GM12878 (cell line): ENCODE measurements around the gene PID1. TPM values are rescaled to one million over a fixed set of nuclear protein-coding genes. Genes with fewer than 3 reads are reported as not detected.

Experiments used
- ATAC-seq: fragments of 200-7000 bp; cut with Tn5 transposase; 3 replicates; pipeline ENCODE4 v1.9.1; 2020; ENCODE audit warnings: mild to moderate bottlenecking, moderate library complexity
- BruUV-seq: library from RNA; stranded (reverse); fragments of 400-500 nt; replicated peaks from 2 replicates; lab custom pipeline; 2021; lab: Mats Ljungman, UMichigan
- CTCF ChIA-PET: fragments of 300-600 bp; sonication (Branson Sonifier 250); formaldehyde crosslinking; extraction: SDS; loops from one replicate; lab custom pipeline; 2021; ENCODE audit warnings: inconsistent platforms; lab: Yijun Ruan, JAX
- POLR2A ChIA-PET: fragments of 350-600 bp; formaldehyde crosslinking; extraction: SDS; loops from one replicate; lab custom pipeline; 2021; ENCODE audit warnings: inconsistent platforms; lab: Charles Lee
- RAD21 ChIA-PET: fragments of 300-600 bp; sonication (Branson Sonifier 250); formaldehyde crosslinking; loops from one replicate; lab custom pipeline; 2023; ENCODE audit warnings: antibody characterized with exemption; ENCODE audit not compliant: unreplicated experiment; lab: Charles Lee
- SMC1A ChIA-PET: fragments of 300-600 bp; sonication (Branson Sonifier 250); formaldehyde crosslinking; loops from one replicate; lab custom pipeline; 2023; ENCODE audit not compliant: unreplicated experiment, uncharacterized antibody; lab: Charles Lee
- DNase-seq: peaks from one replicate; pipeline ENCODE4 v3.0.0-alpha.2; 2011; ENCODE audit warnings: low read depth, low spot score
- FAIRE-seq: peaks from 3 replicates; lab custom pipeline; 2011; peaks lifted over from hg19 to GRCh38; lab: Jason Lieb, UNC
- H2AFZ ChIP-seq: 2 replicates; pipeline ENCODE4 v1.6.0; 2011; ENCODE audit warnings: low read depth, low read length, control low read depth; ENCODE audit not compliant: control insufficient read depth
- H3K27ac ChIP-seq: 2 replicates; pipeline ENCODE4 v1.5.1; 2011; ENCODE audit warnings: control low read depth; ENCODE audit not compliant: control insufficient read depth, insufficient read depth
- H3K27me3 ChIP-seq, 2 experiments: replicated peaks in 1 of 2; 2 replicates each; pipeline versions ENCODE4 v1.6.0 to v1.6.1; 2011; ENCODE audit warnings: low read length in 1 of 2; ENCODE audit not compliant: control insufficient read depth in 2 of 2, insufficient read depth in 2 of 2
- H3K36me3 ChIP-seq, 2 experiments: 2 replicates each; pipeline ENCODE4 v1.5.1; 2011; ENCODE audit warnings: low read length in 1 of 2; ENCODE audit not compliant: control insufficient read depth in 2 of 2, insufficient read depth in 2 of 2
- H3K4me1 ChIP-seq: 2 replicates; pipeline ENCODE4 v1.6.1; 2011; ENCODE audit warnings: mild to moderate bottlenecking, low read length, moderate library complexity, mixed read lengths; ENCODE audit not compliant: control insufficient read depth, insufficient read depth
- H3K4me2 ChIP-seq: 2 replicates; pipeline ENCODE4 v1.6.0; 2011; ENCODE audit warnings: control low read depth; ENCODE audit not compliant: control insufficient read depth, insufficient read depth
- H3K4me3 ChIP-seq: fragments of 200-600 bp; sonication (generic); 2 replicates; pipeline ENCODE4 v1.5.1; 2016
- H3K79me2 ChIP-seq: 2 replicates; pipeline ENCODE4 v1.6.0; 2011; ENCODE audit warnings: low read length; ENCODE audit not compliant: control insufficient read depth, insufficient read depth
- H3K9ac ChIP-seq: 2 replicates; pipeline ENCODE4 v1.8.0; 2011; ENCODE audit warnings: low read length, control low read depth, mixed read lengths; ENCODE audit not compliant: control insufficient read depth, insufficient read depth
- H3K9me3 ChIP-seq: replicated peaks from 3 replicates; pipeline ENCODE4 v1.5.1; 2011; ENCODE audit warnings: mild to moderate bottlenecking, low read length; ENCODE audit not compliant: control insufficient read depth, insufficient read depth
- H4K20me1 ChIP-seq: 2 replicates; pipeline ENCODE4 v1.6.0; 2011; ENCODE audit not compliant: control insufficient read depth, insufficient read depth
- BACH1 ChIP-seq: fragments of 450-650 bp; IDR thresholded peaks from 2 replicates; pipeline ENCODE4 v1.6.1; 2017; ENCODE audit warnings: mild to moderate bottlenecking, borderline replicate concordance
- BCL11A ChIP-seq: IDR thresholded peaks from 2 replicates; pipeline ENCODE4 v1.6.1; 2011; ENCODE audit warnings: low read depth, low read length
- BHLHE40 ChIP-seq, 2 experiments: fragments of 450-650 bp in 1 of 2; IDR thresholded peaks; 2 replicates each; pipeline ENCODE4 v1.6.1; 2011 to 2017; ENCODE audit warnings: low read depth in 2 of 2, borderline replicate concordance in 1 of 2, improper control_type of control experiment in 1 of 2, low read length in 1 of 2, mild to moderate bottlenecking in 1 of 2
- CBFB ChIP-seq: IDR thresholded peaks from 2 replicates; pipeline ENCODE4 v1.6.1; 2016; ENCODE audit warnings: antibody characterized with exemption, low read depth
- ETV6 ChIP-seq, 2 experiments: fragments of 450-650 bp in 1 of 2; IDR thresholded peaks in 1 of 2; conservative IDR thresholded peaks in 1 of 2; 2 replicates each; pipeline ENCODE4 v1.6.1; 2014; ENCODE audit warnings: antibody characterized with exemption in 1 of 2, borderline replicate concordance in 1 of 2, low read depth in 1 of 2, mild to moderate bottlenecking in 1 of 2, moderate library complexity in 1 of 2
- EZH2 ChIP-seq: IDR thresholded peaks from 2 replicates; pipeline ENCODE4 v1.6.1; 2012; ENCODE audit warnings: low read depth, mild to moderate bottlenecking, control low read depth, inconsistent platforms, low read length, borderline replicate concordance; ENCODE audit not compliant: control insufficient read depth
- GABPA ChIP-seq: IDR thresholded peaks from 2 replicates; pipeline ENCODE4 v1.6.1; 2014; ENCODE audit warnings: antibody characterized with exemption, low read depth, mild to moderate bottlenecking, inconsistent platforms
- JUNB ChIP-seq: IDR thresholded peaks from 2 replicates; pipeline ENCODE4 v1.6.1; 2016; ENCODE audit warnings: antibody characterized with exemption, mild to moderate bottlenecking
- KDM1A ChIP-seq: fragments of 200-600 bp; sonication (generic); IDR thresholded peaks from 2 replicates; pipeline ENCODE4 v1.6.1; 2016; ENCODE audit warnings: borderline replicate concordance
- MTA3 ChIP-seq: IDR thresholded peaks from 2 replicates; pipeline ENCODE4 v1.6.1; 2012; ENCODE audit warnings: low read length, inconsistent platforms, borderline replicate concordance
- NBN ChIP-seq: fragments of 450-650 bp; IDR thresholded peaks from 2 replicates; pipeline ENCODE4 v1.6.1; 2016
- NFXL1 ChIP-seq: fragments of 450-650 bp; IDR thresholded peaks from 2 replicates; pipeline ENCODE4 v1.6.1; 2017; ENCODE audit warnings: antibody characterized with exemption, mild to moderate bottlenecking, borderline replicate concordance
- NRF1 ChIP-seq: conservative IDR thresholded peaks from 2 replicates; pipeline ENCODE4 v1.6.1; 2011; ENCODE audit warnings: mild to moderate bottlenecking, low read depth, low read length, improper control_type of control experiment
- RFX5 ChIP-seq: IDR thresholded peaks from 2 replicates; pipeline ENCODE4 v1.6.1; 2011; ENCODE audit warnings: low read depth, low read length, improper control_type of control experiment
- SMAD5 ChIP-seq: IDR thresholded peaks from 2 replicates; pipeline ENCODE4 v1.6.1; 2016; ENCODE audit warnings: antibody characterized with exemption, low read depth
- SREBF1 ChIP-seq: IDR thresholded peaks from 2 replicates; pipeline ENCODE4 v1.6.1; 2012; ENCODE audit warnings: mild to moderate bottlenecking, low read length
- SRF ChIP-seq, 2 experiments: IDR thresholded peaks; 2 replicates each; pipeline ENCODE4 v1.6.1; 2011; ENCODE audit warnings: low read depth in 2 of 2, low read length in 2 of 2, mild to moderate bottlenecking in 1 of 2, moderate library complexity in 1 of 2
- WGBS: methylation state at CpG from one replicate; pipeline ENCODE4 v1.1.6; 2016; ENCODE audit warnings: low lambda C conversion rate; ENCODE audit not compliant: insufficient replicate concordance, insufficient coverage; ENCODE audit errors: missing lambda C conversion rate; 5-methylcytosine and 5-hydroxymethylcytosine counted together
- in situ Hi-C: fragments of 300-500 bp; cut with MboI; formaldehyde crosslinking; loops from 9 replicates; pipeline ENCODE4 v1.14.3; 2018; ENCODE audit warnings: mixed read lengths
- intact Hi-C: fragments of 100-400 bp; cut with micrococcal nuclease; formaldehyde crosslinking; loops from one replicate; pipeline ENCODE4 v1.14.2; 2022; ENCODE audit not compliant: unreplicated experiment
- polyA plus RNA-seq, 11 experiments: library from polyadenylated mRNA; depleted of rRNA in 4 of 11; unstranded in 6 of 11; stranded (reverse) in 5 of 11; fragments of >200 nt; fragmentation: Nextera tagmentation in 4 of 11; fragmentation: Illumina TruSeq in 1 of 11; extraction: Ambion mirVana in 4 of 11; extraction: Trizol in 1 of 11; gene quantifications; 1 replicate in 1 of 11; 2 replicates in 10 of 11; pipeline versions ENCODE4 v1.2.1 to v1.2.3, GENCODE V29; 2011 to 2016; ENCODE audit warnings: inconsistent platforms in 2 of 11, missing spikeins in 2 of 11, low read depth in 1 of 11
- total RNA-seq, 4 experiments: library from RNA; depleted of rRNA in 3 of 4; stranded (reverse); fragments of >200 nt in 3 of 4; fragmentation: Illumina TruSeq in 1 of 4; extraction: Trizol in 1 of 4; gene quantifications; 2 replicates each; pipeline versions ENCODE4 v1.2.1 to v1.2.3, GENCODE V29; 2013 to 2021
- TF ChIP-seq, protein P1 (sequence below): fragments of 450-650 bp; IDR thresholded peaks from 2 replicates; pipeline ENCODE4 v1.6.1; 2018; ENCODE audit warnings: borderline replicate concordance, mild to moderate bottlenecking; ENCODE audit not compliant: partially characterized antibody

The PID1 gene
- total and polyA plus RNA-seq, 10 of the 15 experiments (the other 5 are each of a cell fraction or from before 2014, with no cell fraction given), result not detected

DNA sequence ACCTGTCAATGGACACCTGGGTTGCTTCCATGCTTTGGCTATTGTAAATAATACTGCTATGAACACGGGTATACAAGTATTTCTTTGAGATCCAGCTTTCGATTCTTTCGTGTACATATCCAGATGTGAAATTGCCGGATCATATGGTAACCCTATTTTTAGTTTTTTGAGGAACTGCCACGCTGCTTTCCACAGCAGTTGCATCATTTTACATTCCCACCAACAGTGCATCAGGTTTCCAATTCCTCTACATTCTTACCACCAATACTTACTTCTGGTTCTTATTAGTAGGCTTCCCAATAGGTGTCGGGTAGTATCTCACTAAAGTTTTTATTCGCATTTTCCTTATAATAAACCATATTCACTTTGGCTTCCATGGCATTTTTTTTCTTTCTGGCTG lies 69.6 kb downstream of the PID1 start:
- ATAC-seq, result no peak
- Histone ChIP-seq H4K20me1 (no peaks in the 10 kb centered on the region; the same call in 1 of the 2 replicates), H3K4me2 (no peak overlapping the region), H3K36me3 (no peaks in the 10 kb centered on the region), H2AFZ (no peak overlapping the region), H3K79me2 (no peaks in the 10 kb centered on the region), H3K4me3 (no peak overlapping the region), H3K27ac (no peak overlapping the region), H3K9ac (no peak overlapping the region), H3K4me1 (no peaks in the 10 kb centered on the region), H3K27me3 (no peaks in the 10 kb centered on the region), H3K9me3 (no peaks in the 10 kb centered on the region)
- ChIA-PET SMC1A (no interaction called here), RAD21 (no interaction called here), CTCF (no interaction called here), POLR2A (no interaction called here)
- DNase-seq, result no peak
- no peak for TF ChIP-seq NRF1
- no peak for TF ChIP-seq BCL11A
- TF ChIP-seq SMAD5, result no peak
- TF ChIP-seq CBFB, result no peak
- TF ChIP-seq MTA3, result no peak
- TF ChIP-seq BACH1, result no peak
- TF ChIP-seq NFXL1, result no peak
- no peak for TF ChIP-seq JUNB
- TF ChIP-seq RFX5, result no peak
- 8% methylated on average over 7 of the region's 7 CpGs for WGBS
- intact Hi-C loops, result no loop called here
- FAIRE-seq, result no peak
- in situ Hi-C loops, result no loop called here
- BruUV-seq, result no TSS peak

DNA sequence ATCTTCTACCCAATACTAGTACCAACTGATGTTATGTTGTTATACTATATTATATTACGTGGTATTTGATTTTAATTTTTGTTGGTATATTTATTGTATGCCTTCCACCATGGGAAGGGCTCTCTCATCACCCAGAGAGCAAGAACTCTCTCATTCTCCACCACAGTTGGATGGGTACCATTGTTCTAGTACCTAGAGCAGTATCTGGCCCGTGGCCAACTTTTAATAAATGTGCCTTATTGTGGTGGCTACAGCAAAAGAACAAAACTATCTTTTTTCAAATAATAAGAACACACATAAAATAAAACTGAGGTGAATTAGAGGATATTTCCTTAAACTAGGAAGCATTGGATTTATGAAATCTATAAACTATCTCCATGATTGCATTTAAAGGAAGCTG lies 71.8 kb downstream of the PID1 start:
- 0% methylated on average over 2 of the region's 2 CpGs for WGBS
- ChIA-PET POLR2A (no interaction called here), CTCF (no interaction called here), RAD21 (no interaction called here), SMC1A (no interaction called here)
- no peaks in the 10 kb centered on the region for H3K79me2 ChIP-seq
- no peak overlapping the region for H2AFZ ChIP-seq
- no TSS peak for BruUV-seq
- H3K9me3 ChIP-seq, result no peaks in the 10 kb centered on the region
- H3K36me3 ChIP-seq, result no peaks in the 10 kb centered on the region
- no peak overlapping the region for H3K27ac ChIP-seq
- intact Hi-C loops (no loop called here), in situ Hi-C loops (no loop called here)
- H3K4me1 ChIP-seq, result no peaks in the 10 kb centered on the region
- no peaks in the 10 kb centered on the region for H3K27me3 ChIP-seq
- H4K20me1 ChIP-seq, result no peaks in the 10 kb centered on the region; the same call in 1 of the 2 replicates
- H3K9ac ChIP-seq, result no peak overlapping the region
- FAIRE-seq, result no peak
- DNase-seq, result no peak
- H3K4me3 ChIP-seq, result no peak overlapping the region
- no peak for ATAC-seq
- no peak overlapping the region for H3K4me2 ChIP-seq
- TF ChIP-seq BHLHE40 (IDR thresholded peaks at IDR 0.05; ENCODE audit: borderline replicate concordance in 1 of 2, low read depth in 2 of 2, low read length in 1 of 2) (no peak), SREBF1 (no peak), SRF (IDR thresholded peaks at IDR 0.05; ENCODE audit: low read depth in 2 of 2, low read length in 2 of 2) (no peak), GABPA (no peak), ETV6 (conservative IDR thresholded peaks at IDR 0.05 in 1 of 2, IDR thresholded peaks at IDR 0.05 in 1 of 2; ENCODE audit: borderline replicate concordance in 1 of 2, low read depth in 1 of 2) (no peak), KDM1A (no peak), EZH2 (no peak), NBN (no peak)
- TF ChIP-seq, protein P1, sequence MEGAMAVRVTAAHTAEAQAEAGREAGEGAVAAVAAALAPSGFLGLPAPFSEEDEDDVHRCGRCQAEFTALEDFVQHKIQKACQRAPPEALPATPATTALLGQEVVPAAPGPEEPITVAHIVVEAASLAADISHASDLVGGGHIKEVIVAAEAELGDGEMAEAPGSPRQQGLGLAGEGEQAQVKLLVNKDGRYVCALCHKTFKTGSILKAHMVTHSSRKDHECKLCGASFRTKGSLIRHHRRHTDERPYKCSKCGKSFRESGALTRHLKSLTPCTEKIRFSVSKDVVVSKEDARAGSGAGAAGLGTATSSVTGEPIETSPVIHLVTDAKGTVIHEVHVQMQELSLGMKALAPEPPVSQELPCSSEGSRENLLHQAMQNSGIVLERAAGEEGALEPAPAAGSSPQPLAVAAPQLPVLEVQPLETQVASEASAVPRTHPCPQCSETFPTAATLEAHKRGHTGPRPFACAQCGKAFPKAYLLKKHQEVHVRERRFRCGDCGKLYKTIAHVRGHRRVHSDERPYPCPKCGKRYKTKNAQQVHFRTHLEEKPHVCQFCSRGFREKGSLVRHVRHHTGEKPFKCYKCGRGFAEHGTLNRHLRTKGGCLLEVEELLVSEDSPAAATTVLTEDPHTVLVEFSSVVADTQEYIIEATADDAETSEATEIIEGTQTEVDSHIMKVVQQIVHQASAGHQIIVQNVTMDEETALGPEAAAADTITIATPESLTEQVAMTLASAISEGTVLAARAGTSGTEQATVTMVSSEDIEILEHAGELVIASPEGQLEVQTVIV, result no peak
